Measurements from ENCODE around the gene FAM114A2.

- TF ChIP-seq CTCF (IDR thresholded peaks at IDR 0.05) = no peak
- TF ChIP-seq POLR2A (IDR thresholded peaks at IDR 0.05) = no peak
These were observed 81.5 kb downstream of the FAM114A2 start for GRCh38 chr5:153957205-153957604.
